ENCODE data around the gene CABS1.

The CABS1 gene

GRCh38 chr4:70315928-70316327 is 18.9 kb upstream of the CABS1 start:
- FAIRE-seq (no peak), DNase-seq (ENCODE audit: insufficient read length, low spot score) (no peak)
- TF ChIP-seq POLR2AphosphoS5 (IDR thresholded peaks at IDR 0.05; ENCODE audit: low read depth, low read length) (no peak), TAF1 (IDR thresholded peaks at IDR 0.05; ENCODE audit: low read depth, low read length) (no peak), PAX5 (IDR thresholded peaks at IDR 0.05; ENCODE audit: insufficient read depth, low read length, severe bottlenecking) (no peak), POU2F2 (IDR thresholded peaks at IDR 0.05; ENCODE audit: low read depth, low read length) (no peak), SPI1 (IDR thresholded peaks at IDR 0.05; ENCODE audit: low read depth, low read length) (no peak), POLR2A (IDR thresholded peaks at IDR 0.05; ENCODE audit: low read depth, low read length) (no peak)

- TF ChIP-seq POLR2AphosphoS5 (IDR thresholded peaks at IDR 0.05; ENCODE audit: low read depth, low read length): no peak
- no peak for TF ChIP-seq POU2F2 (IDR thresholded peaks at IDR 0.05; ENCODE audit: low read depth, low read length)
- no peak for TF ChIP-seq SPI1 (IDR thresholded peaks at IDR 0.05; ENCODE audit: low read depth, low read length)
- TF ChIP-seq POLR2A (IDR thresholded peaks at IDR 0.05; ENCODE audit: low read depth, low read length): no peak
- TF ChIP-seq PAX5 (IDR thresholded peaks at IDR 0.05; ENCODE audit: insufficient read depth, low read length, severe bottlenecking): no peak
- no peak for DNase-seq (ENCODE audit: insufficient read length, low spot score)
- FAIRE-seq: no peak
Measured at GRCh38 chr4:70326052-70326451, 8.7 kb upstream of the CABS1 start.

- FAIRE-seq (no peak), DNase-seq (ENCODE audit: insufficient read length, low spot score) (no peak)
- no peak for TF ChIP-seq POU2F2 (IDR thresholded peaks at IDR 0.05; ENCODE audit: low read depth, low read length)
- TF ChIP-seq POLR2AphosphoS5 (IDR thresholded peaks at IDR 0.05; ENCODE audit: low read depth, low read length): no peak
- TF ChIP-seq POLR2A (IDR thresholded peaks at IDR 0.05; ENCODE audit: low read depth, low read length): no peak
- TF ChIP-seq PAX5 (IDR thresholded peaks at IDR 0.05; ENCODE audit: insufficient read depth, low read length, severe bottlenecking): no peak
- no peak for TF ChIP-seq TAF1 (IDR thresholded peaks at IDR 0.05; ENCODE audit: low read depth, low read length)
- no peak for TF ChIP-seq SPI1 (IDR thresholded peaks at IDR 0.05; ENCODE audit: low read depth, low read length)
Measured at GRCh38 chr4:70336043-70336442, 1.3 kb downstream of the CABS1 start.

- TF ChIP-seq SPI1 (IDR thresholded peaks at IDR 0.05; ENCODE audit: low read depth, low read length) (no peak), TAF1 (IDR thresholded peaks at IDR 0.05; ENCODE audit: low read depth, low read length) (no peak), POU2F2 (IDR thresholded peaks at IDR 0.05; ENCODE audit: low read depth, low read length) (no peak), PAX5 (IDR thresholded peaks at IDR 0.05; ENCODE audit: insufficient read depth, low read length, severe bottlenecking) (no peak), POLR2AphosphoS5 (IDR thresholded peaks at IDR 0.05; ENCODE audit: low read depth, low read length) (no peak), POLR2A (IDR thresholded peaks at IDR 0.05; ENCODE audit: low read depth, low read length) (no peak)
- DNase-seq (ENCODE audit: insufficient read length, low spot score): no peak
Measured at GRCh38 chr4:70337886-70338420, 3.2 kb downstream of the CABS1 start.

GRCh38 chr4:70356185-70356584 is 21.4 kb downstream of the CABS1 start:
- no peak for DNase-seq (ENCODE audit: insufficient read length, low spot score)
- no peak for FAIRE-seq
- TF ChIP-seq PAX5 (IDR thresholded peaks at IDR 0.05; ENCODE audit: insufficient read depth, low read length, severe bottlenecking) (no peak), SPI1 (IDR thresholded peaks at IDR 0.05; ENCODE audit: low read depth, low read length) (no peak)

More at GRCh38 chr4:70337886-70338420, 3.2 kb downstream of the CABS1 start:
- FAIRE-seq: no peak

GRCh38 chr4:70359115-70359661 is 24.4 kb downstream of the CABS1 start:
- TF ChIP-seq POLR2AphosphoS5 (IDR thresholded peaks at IDR 0.05; ENCODE audit: low read depth, low read length): no peak
- TF ChIP-seq PAX5 (IDR thresholded peaks at IDR 0.05; ENCODE audit: insufficient read depth, low read length, severe bottlenecking): no peak
- no peak for TF ChIP-seq SPI1 (IDR thresholded peaks at IDR 0.05; ENCODE audit: low read depth, low read length)
- TF ChIP-seq TAF1 (IDR thresholded peaks at IDR 0.05; ENCODE audit: low read depth, low read length): no peak
- no peak for TF ChIP-seq POLR2A (IDR thresholded peaks at IDR 0.05; ENCODE audit: low read depth, low read length)
- TF ChIP-seq POU2F2 (IDR thresholded peaks at IDR 0.05; ENCODE audit: low read depth, low read length): no peak
- FAIRE-seq (no peak), DNase-seq (ENCODE audit: insufficient read length, low spot score) (no peak)

- TF ChIP-seq PAX5 (IDR thresholded peaks at IDR 0.05; ENCODE audit: insufficient read depth, low read length, severe bottlenecking) (no peak), TAF1 (IDR thresholded peaks at IDR 0.05; ENCODE audit: low read depth, low read length) (no peak), POU2F2 (IDR thresholded peaks at IDR 0.05; ENCODE audit: low read depth, low read length) (no peak), POLR2AphosphoS5 (IDR thresholded peaks at IDR 0.05; ENCODE audit: low read depth, low read length) (no peak), POLR2A (IDR thresholded peaks at IDR 0.05; ENCODE audit: low read depth, low read length) (no peak), SPI1 (IDR thresholded peaks at IDR 0.05; ENCODE audit: low read depth, low read length) (no peak)
- FAIRE-seq: no peak
- DNase-seq (ENCODE audit: insufficient read length, low spot score): no peak
Measured at GRCh38 chr4:70360460-70360859, 25.7 kb downstream of the CABS1 start, which contains the start of gene SMR3A. Gene SMR3A (plus strand): TSS chr4:70360760. CDS start chr4:70362116, 1,356 bp downstream.

- peak; percentile 49 for TF ChIP-seq SPI1 (IDR thresholded peaks at IDR 0.05; ENCODE audit: low read depth, low read length)
- no peak for TF ChIP-seq TAF1 (IDR thresholded peaks at IDR 0.05; ENCODE audit: low read depth, low read length)
- DNase-seq (ENCODE audit: insufficient read length, low spot score) (no peak), FAIRE-seq (no peak)
Measured at GRCh38 chr4:70364002-70364401, 29.2 kb downstream of the CABS1 start.

- no peak for FAIRE-seq
- DNase-seq (ENCODE audit: insufficient read length, low spot score): no peak
- peak; percentile 56 for TF ChIP-seq SPI1 (IDR thresholded peaks at IDR 0.05; ENCODE audit: low read depth, low read length)
- TF ChIP-seq POLR2AphosphoS5 (IDR thresholded peaks at IDR 0.05; ENCODE audit: low read depth, low read length): no peak
Measured at GRCh38 chr4:70365479-70365878, 30.7 kb downstream of the CABS1 start.

- no peak for DNase-seq (ENCODE audit: insufficient read length, low spot score)
- TF ChIP-seq PAX5 (IDR thresholded peaks at IDR 0.05; ENCODE audit: insufficient read depth, low read length, severe bottlenecking): no peak
- TF ChIP-seq TAF1 (IDR thresholded peaks at IDR 0.05; ENCODE audit: low read depth, low read length): no peak
- TF ChIP-seq POLR2A (IDR thresholded peaks at IDR 0.05; ENCODE audit: low read depth, low read length): no peak
- no peak for TF ChIP-seq POU2F2 (IDR thresholded peaks at IDR 0.05; ENCODE audit: low read depth, low read length)
- no peak for TF ChIP-seq POLR2AphosphoS5 (IDR thresholded peaks at IDR 0.05; ENCODE audit: low read depth, low read length)
- no peak for TF ChIP-seq SPI1 (IDR thresholded peaks at IDR 0.05; ENCODE audit: low read depth, low read length)
- FAIRE-seq: no peak
Measured at GRCh38 chr4:70367813-70368212, 33.0 kb downstream of the CABS1 start.

All from GM12891 (cell line).